Measurements from ENCODE around the gene INPP5F.

- no peak for TF ChIP-seq ZNF207 (IDR thresholded peaks at IDR 0.05; ENCODE audit: borderline replicate concordance)
- no peak for TF ChIP-seq ATF6 (CRISPR knock-in tag; conservative IDR thresholded peaks at IDR 0.05)
- TF ChIP-seq ZNF274 (CRISPR knock-in tag; IDR thresholded peaks at IDR 0.05): no peak
- no peak for TF ChIP-seq ZNF333 (CRISPR knock-in tag; IDR thresholded peaks at IDR 0.05; ENCODE audit: borderline replicate concordance)
- no peak for TF ChIP-seq RERE (CRISPR knock-in tag; IDR thresholded peaks at IDR 0.05; ENCODE audit: low read depth)
- TF ChIP-seq ZNF3 (CRISPR knock-in tag; IDR thresholded peaks at IDR 0.05): no peak
- TF ChIP-seq TCF7L2 (IDR thresholded peaks at IDR 0.05; ENCODE audit: low read depth, low read length): no peak
- TF ChIP-seq ARHGAP35 (CRISPR knock-in tag; IDR thresholded peaks at IDR 0.05; ENCODE audit: borderline replicate concordance): no peak
- TF ChIP-seq HMG20B (CRISPR knock-in tag; conservative IDR thresholded peaks at IDR 0.05): no peak
Measured at GRCh38 chr10:119742947-119743648, 17.2 kb downstream of the INPP5F start.
